ENCODE measurements around the gene MACROH2A2.
A peak's percentile ranks its signal among the peaks of the same experiment; 100 is the strongest.

Gene MACROH2A2

GRCh38 chr10:70052462-70053217, at the start of gene MACROH2A2:
Gene MACROH2A2, plus strand, starts transcription at chr10:70052846. Its CDS starts 22,813 bp downstream, at chr10:70075659.
- H3K4me3 ChIP-seq (ENCODE audit: low read depth, low read length), result peak within 1 kb of the TSS; percentile 68
- POLR2A ChIA-PET, result no interaction called here
- CTCF ChIA-PET, result interaction anchor here (0.7 to 3.3 kb wide), 3 partner anchors 10 to 41 kb away, joined by 3 to 15 read pairs (median 3); no protein-coding TSS in a partner anchor
- TF ChIP-seq CTCF (IDR thresholded peaks at IDR 0.05; ENCODE audit: insufficient read depth, low read length, missing control alignments), result peak; percentile 67
- no peak for DNase-seq (ENCODE audit: low read depth, low spot score)

GRCh38 chr10:70007116-70007820, 45.4 kb upstream of the MACROH2A2 start:
- CTCF ChIA-PET, result no interaction called here
- H3K4me3 ChIP-seq (ENCODE audit: low read depth, low read length), result no peak overlapping the region
- POLR2A ChIA-PET, result no interaction called here
- no peak for TF ChIP-seq CTCF (IDR thresholded peaks at IDR 0.05; ENCODE audit: insufficient read depth, low read length, missing control alignments)
- DNase-seq (ENCODE audit: low read depth, low spot score), result no peak

- POLR2A ChIA-PET, result no interaction called here
- no peak for DNase-seq (ENCODE audit: low read depth, low spot score)
- no peak for TF ChIP-seq CTCF (IDR thresholded peaks at IDR 0.05; ENCODE audit: insufficient read depth, low read length, missing control alignments)
- CTCF ChIA-PET, result no interaction called here
- H3K4me3 ChIP-seq (ENCODE audit: low read depth, low read length), result no peak overlapping the region
Observed at GRCh38 chr10:70031215-70031614, 21.4 kb upstream of the MACROH2A2 start.

- TF ChIP-seq CTCF (IDR thresholded peaks at IDR 0.05; ENCODE audit: insufficient read depth, low read length, missing control alignments), result no peak
- no peak for DNase-seq (ENCODE audit: low read depth, low spot score)
- ChIA-PET CTCF (no interaction called here), POLR2A (no interaction called here)
- H3K4me3 ChIP-seq (ENCODE audit: low read depth, low read length), result no peak overlapping the region
Observed at GRCh38 chr10:70032667-70033289, 19.9 kb upstream of the MACROH2A2 start.

- no peak for DNase-seq (ENCODE audit: low read depth, low spot score)
- no peak for TF ChIP-seq CTCF (IDR thresholded peaks at IDR 0.05; ENCODE audit: insufficient read depth, low read length, missing control alignments)
- ChIA-PET POLR2A (no interaction called here), CTCF (no interaction called here)
- no peak overlapping the region for H3K4me3 ChIP-seq (ENCODE audit: low read depth, low read length)
Observed at GRCh38 chr10:70034232-70034631, 18.4 kb upstream of the MACROH2A2 start.

- no peak for TF ChIP-seq CTCF (IDR thresholded peaks at IDR 0.05; ENCODE audit: insufficient read depth, low read length, missing control alignments)
- no peak overlapping the region for H3K4me3 ChIP-seq (ENCODE audit: low read depth, low read length)
- ChIA-PET POLR2A (no interaction called here), CTCF (no interaction called here)
- DNase-seq (ENCODE audit: low read depth, low spot score), result no peak
Observed at GRCh38 chr10:70035531-70035930, 17.1 kb upstream of the MACROH2A2 start.

Measured in AG04449 (cell line).